Cardiac muscle cell (in vitro differentiated cells and primary cell): ENCODE data around the gene CACNG6. TPM values are rescaled to one million over a fixed set of nuclear protein-coding genes. Genes with fewer than 3 reads are reported as not detected.

Experiments
- DNase-seq, 2 donors: peaks; one replicate each; pipeline versions ENCODE4 v3.0.0 to v3.0.0-alpha.2; 2010 to 2017; ENCODE audit warnings: low read depth in 1 of 2, low spot score in 1 of 2
- H3K27ac ChIP-seq: fragments of 200-600 bp; sonication (generic); 2 replicates; pipeline ENCODE4 v1.5.1; 2016
- H3K27me3 ChIP-seq: fragments of 200-600 bp; sonication (generic); 2 replicates; pipeline ENCODE4 v1.6.0; 2016; ENCODE audit warnings: control low read depth
- H3K36me3 ChIP-seq: fragments of 200-600 bp; sonication (generic); 2 replicates; pipeline ENCODE4 v1.5.1; 2016; ENCODE audit warnings: control low read depth
- H3K4me1 ChIP-seq: fragments of 200-600 bp; sonication (generic); 2 replicates; pipeline ENCODE4 v1.8.1; 2017; ENCODE audit warnings: low read depth, mild to moderate bottlenecking, mixed run types
- H3K4me3 ChIP-seq: fragments of 200-600 bp; sonication (generic); 2 replicates; pipeline ENCODE4 v1.5.1; 2016; ENCODE audit warnings: mild to moderate bottlenecking
- H3K9me3 ChIP-seq: fragments of 200-600 bp; sonication (generic); 2 replicates; pipeline ENCODE4 v1.5.1; 2017; ENCODE audit warnings: low read depth, mild to moderate bottlenecking, control low read depth
- CTCF ChIP-seq: IDR thresholded peaks from 2 replicates; pipeline ENCODE4 v1.5.1; 2012; ENCODE audit warnings: low read depth, mild to moderate bottlenecking, low read length
- polyA plus RNA-seq: library from polyadenylated mRNA; unstranded; fragments of >200 nt; fragmentation: Nextera tagmentation; extraction: Ambion mirVana; gene quantifications from 2 replicates; pipeline ENCODE4 v1.2.1, GENCODE V29; 2016
- total RNA-seq: library from RNA; depleted of rRNA; stranded (reverse); fragments of >200 nt; gene quantifications from 2 replicates; pipeline ENCODE4 v1.2.3, GENCODE V29; 2016

CACNG6 gene
- total and polyA plus RNA-seq, 2 experiments from 2014 or later: 30.6 to 73.1 TPM

- Histone ChIP-seq H3K27ac (no peak overlapping the region), H3K4me1 (peaks cover 5% of the 10 kb centered on the region), H3K36me3 (no peaks in the 10 kb centered on the region), H3K4me3 (no peak overlapping the region), H3K9me3 (no peaks in the 10 kb centered on the region), H3K27me3 (no peaks in the 10 kb centered on the region)
- no peak for DNase-seq
- TF ChIP-seq CTCF: no peak
Observed at GRCh38 chr19:53981376-53981951, 10.0 kb upstream of the CACNG6 start.

GRCh38 chr19:53982001-53982451 lies 9.4 kb upstream of the CACNG6 start:
- DNase-seq: peak; percentile 41 to 53
- Histone ChIP-seq H3K4me3 (peak overlapping the region; percentile 20), H3K27me3 (no peaks in the 10 kb centered on the region), H3K4me1 (peaks cover 5% of the 10 kb centered on the region), H3K9me3 (no peaks in the 10 kb centered on the region), H3K36me3 (no peaks in the 10 kb centered on the region), H3K27ac (no peak overlapping the region)
- no peak for TF ChIP-seq CTCF

- H3K4me3 ChIP-seq: peak overlapping the region; percentile 38
- H3K27ac ChIP-seq: no peak overlapping the region
- no peaks in the 10 kb centered on the region for H3K9me3 ChIP-seq
- H3K27me3 ChIP-seq: no peaks in the 10 kb centered on the region
- peaks cover 5% of the 10 kb centered on the region for H3K4me1 ChIP-seq
- peak; percentile 63 to 71 for DNase-seq
- H3K36me3 ChIP-seq: no peaks in the 10 kb centered on the region
- TF ChIP-seq CTCF: no peak
Observed at GRCh38 chr19:53982611-53983010, 8.8 kb upstream of the CACNG6 start.

GRCh38 chr19:53983457-53984289 lies 7.8 kb upstream of the CACNG6 start:
- TF ChIP-seq CTCF: no peak
- H3K4me3 ChIP-seq: no peak overlapping the region
- no peaks in the 10 kb centered on the region for H3K9me3 ChIP-seq
- peaks cover 5% of the 10 kb centered on the region for H3K4me1 ChIP-seq
- no peaks in the 10 kb centered on the region for H3K27me3 ChIP-seq
- no peak overlapping the region for H3K27ac ChIP-seq
- no peak for DNase-seq
- H3K36me3 ChIP-seq: no peaks in the 10 kb centered on the region

GRCh38 chr19:53985863-53986262 lies 5.6 kb upstream of the CACNG6 start:
- no peaks in the 10 kb centered on the region for H3K36me3 ChIP-seq
- H3K4me3 ChIP-seq: no peak overlapping the region
- H3K27ac ChIP-seq: no peak overlapping the region
- H3K27me3 ChIP-seq: no peaks in the 10 kb centered on the region
- H3K9me3 ChIP-seq: no peaks in the 10 kb centered on the region
- no peaks in the 10 kb centered on the region for H3K4me1 ChIP-seq
- DNase-seq: no peak
- no peak for TF ChIP-seq CTCF
